Measurements from ENCODE around the gene MRPL34. TPM values are rescaled to one million over a fixed set of nuclear protein-coding genes. Genes with fewer than 3 reads are reported as not detected.
A peak's percentile ranks its signal among the peaks of the same experiment; 100 is the strongest.

Gene MRPL34
- total and polyA plus RNA-seq, 9 of the 15 experiments (the other 6 are each of a cell fraction or from before 2014, with no cell fraction given) = 11.5 to 256 (median 72.5) TPM

- TF ChIP-seq ATF4 (CRISPR knock-in tag; IDR thresholded peaks at IDR 0.05) (no peak), CTCF (IDR thresholded peaks at IDR 0.05 in 2 of 3, conservative IDR thresholded peaks at IDR 0.05 in 1 of 3; ENCODE audit: insufficient read depth in 2 of 3, low read depth in 1 of 3, low read length in 3 of 3) (no peak), RBM39 (optimal IDR thresholded peaks at IDR 0.05; ENCODE audit: low read depth, low read length) (no peak), NR3C1 (CRISPR knock-in tag; IDR thresholded peaks at IDR 0.05) (no peak; the same call in 1 of the 2 replicates), CREBBP (IDR thresholded peaks at IDR 0.05; ENCODE audit: low read depth, low read length) (no peak), GATA2 (CRISPR knock-in tag; IDR thresholded peaks at IDR 0.05) (no peak), TSHZ1 (CRISPR knock-in tag; IDR thresholded peaks at IDR 0.05) (no peak), TFAM (CRISPR knock-in tag; conservative IDR thresholded peaks at IDR 0.05) (no peak), NR2F6 (CRISPR knock-in tag; IDR thresholded peaks at IDR 0.05) (no peak), MEF2D (tag; conservative IDR thresholded peaks at IDR 0.05; ENCODE audit: low read depth) (no peak), ZNF436 (CRISPR knock-in tag; IDR thresholded peaks at IDR 0.05) (no peak), CBFB (CRISPR knock-in tag; IDR thresholded peaks at IDR 0.05) (peak; percentile 36; the same call in 1 of the 2 replicates), NONO (IDR thresholded peaks at IDR 0.05; ENCODE audit: low read depth in 2 of 2, low read length in 1 of 2) (no peak), IFI16 (CRISPR knock-in tag; IDR thresholded peaks at IDR 0.05) (no peak), NEUROD1 (IDR thresholded peaks at IDR 0.05; ENCODE audit: borderline replicate concordance, low read depth, low read length, partially characterized antibody) (no peak), ZSCAN29 (IDR thresholded peaks at IDR 0.05) (peak; percentile 64; the same call in 1 of the 2 replicates), ZC3H4 (CRISPR knock-in tag; IDR thresholded peaks at IDR 0.05; ENCODE audit: borderline replicate concordance) (no peak), RBM25 (IDR thresholded peaks at IDR 0.05; ENCODE audit: low read depth, low read length, severe bottlenecking) (no peak), ZNF764 (CRISPR knock-in tag; IDR thresholded peaks at IDR 0.05; ENCODE audit: low read depth) (0 out of 2 replicates have a peak, but pooled peaks have one; percentile 45), FOXJ2 (tag; IDR thresholded peaks at IDR 0.05) (no peak)
- TF ChIP-seq, protein P1, sequence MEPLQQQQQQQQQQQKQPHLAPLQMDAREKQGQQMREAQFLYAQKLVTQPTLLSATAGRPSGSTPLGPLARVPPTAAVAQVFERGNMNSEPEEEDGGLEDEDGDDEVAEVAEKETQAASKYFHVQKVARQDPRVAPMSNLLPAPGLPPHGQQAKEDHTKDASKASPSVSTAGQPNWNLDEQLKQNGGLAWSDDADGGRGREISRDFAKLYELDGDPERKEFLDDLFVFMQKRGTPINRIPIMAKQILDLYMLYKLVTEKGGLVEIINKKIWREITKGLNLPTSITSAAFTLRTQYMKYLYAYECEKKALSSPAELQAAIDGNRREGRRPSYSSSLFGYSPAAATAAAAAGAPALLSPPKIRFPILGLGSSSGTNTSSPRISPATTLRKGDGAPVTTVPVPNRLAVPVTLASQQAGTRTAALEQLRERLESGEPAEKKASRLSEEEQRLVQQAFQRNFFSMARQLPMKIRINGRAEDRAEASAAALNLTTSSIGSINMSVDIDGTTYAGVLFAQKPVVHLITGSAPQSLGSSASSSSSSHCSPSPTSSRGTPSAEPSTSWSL (CRISPR knock-in tag; IDR thresholded peaks at IDR 0.05; ENCODE audit: borderline replicate concordance) = peak; percentile 43; the same call in 1 of the 2 replicates
These were observed 32.2 kb downstream of the MRPL34 start (continued) for GRCh38 chr19:17337675-17338432.

Measured in K562 (cell line).